DND-41 (cell line): ENCODE measurements around the gene TYMS.
A peak's percentile ranks its signal among the peaks of the same experiment; 100 is the strongest.

Source experiments
- ATAC-seq: fragments of 200-7000 bp; cut with Tn5 transposase; 3 replicates; pipeline ENCODE4 v1.9.1; 2021; ENCODE audit warnings: low read depth; ENCODE audit not compliant: insufficient read depth
- DNase-seq: peaks from one replicate; pipeline ENCODE4 v3.0.0-alpha.2; 2020
- H2AFZ ChIP-seq: 2 replicates; pipeline ENCODE4 v1.6.0; 2012; ENCODE audit warnings: low read depth, low read length
- H3K27ac ChIP-seq: 2 replicates; pipeline ENCODE4 v1.5.1; 2012; ENCODE audit warnings: low read length, inconsistent platforms
- H3K27me3 ChIP-seq: fragments of 200-600 bp; sonication (generic); 2 replicates; pipeline ENCODE4 v1.6.0; 2012; ENCODE audit warnings: low read length, mild to moderate bottlenecking, inconsistent platforms; ENCODE audit not compliant: insufficient read depth, poor library complexity
- H3K36me3 ChIP-seq: 2 replicates; pipeline ENCODE4 v1.5.1; 2012; ENCODE audit warnings: low read length, inconsistent platforms; ENCODE audit not compliant: insufficient read depth
- H3K4me1 ChIP-seq: 2 replicates; pipeline ENCODE4 v1.5.1; 2012; ENCODE audit warnings: mild to moderate bottlenecking, low read length; ENCODE audit not compliant: insufficient read depth
- H3K4me2 ChIP-seq: 2 replicates; pipeline ENCODE4 v1.6.0; 2012; ENCODE audit warnings: mild to moderate bottlenecking, moderate library complexity, low read length, inconsistent platforms; ENCODE audit not compliant: insufficient read depth
- H3K4me3 ChIP-seq, 2 experiments: fragments of 200-600 bp in 1 of 2; shearing (Covaris generic) in 1 of 2; 2 replicates each; pipeline ENCODE4 v1.5.1; 2012 to 2016; ENCODE audit warnings: inconsistent platforms in 2 of 2, low read length in 2 of 2, mild to moderate bottlenecking in 2 of 2, low read depth in 1 of 2, moderate library complexity in 1 of 2
- H3K79me2 ChIP-seq: 2 replicates; pipeline ENCODE4 v1.6.0; 2012; ENCODE audit warnings: low read length, inconsistent platforms; ENCODE audit not compliant: insufficient read depth
- H3K9ac ChIP-seq: 2 replicates; pipeline ENCODE4 v1.6.0; 2012; ENCODE audit warnings: low read depth, mild to moderate bottlenecking, inconsistent platforms, low read length, moderate library complexity
- H3K9me3 ChIP-seq: 2 replicates; pipeline ENCODE4 v1.5.1; 2012; ENCODE audit warnings: low read length, moderate library complexity, mild to moderate bottlenecking, inconsistent platforms; ENCODE audit not compliant: insufficient read depth, severe bottlenecking
- H4K20me1 ChIP-seq: 2 replicates; pipeline ENCODE4 v1.6.0; 2012; ENCODE audit warnings: low read length; ENCODE audit not compliant: insufficient read depth
- EZH2 ChIP-seq: IDR thresholded peaks from 3 replicates; pipeline ENCODE4 v1.6.1; 2012; ENCODE audit warnings: borderline replicate concordance, low read depth, mild to moderate bottlenecking, moderate library complexity, low read length, inconsistent platforms; ENCODE audit not compliant: severe bottlenecking
- TF ChIP-seq, protein P1 (sequence below): IDR thresholded peaks from 2 replicates; pipeline ENCODE4 v1.5.1; 2012; ENCODE audit warnings: borderline replicate concordance, low read length, moderate library complexity, mild to moderate bottlenecking; ENCODE audit not compliant: poor library complexity, severe bottlenecking; ENCODE audit errors: extremely low read depth

Gene TYMS

DNA sequence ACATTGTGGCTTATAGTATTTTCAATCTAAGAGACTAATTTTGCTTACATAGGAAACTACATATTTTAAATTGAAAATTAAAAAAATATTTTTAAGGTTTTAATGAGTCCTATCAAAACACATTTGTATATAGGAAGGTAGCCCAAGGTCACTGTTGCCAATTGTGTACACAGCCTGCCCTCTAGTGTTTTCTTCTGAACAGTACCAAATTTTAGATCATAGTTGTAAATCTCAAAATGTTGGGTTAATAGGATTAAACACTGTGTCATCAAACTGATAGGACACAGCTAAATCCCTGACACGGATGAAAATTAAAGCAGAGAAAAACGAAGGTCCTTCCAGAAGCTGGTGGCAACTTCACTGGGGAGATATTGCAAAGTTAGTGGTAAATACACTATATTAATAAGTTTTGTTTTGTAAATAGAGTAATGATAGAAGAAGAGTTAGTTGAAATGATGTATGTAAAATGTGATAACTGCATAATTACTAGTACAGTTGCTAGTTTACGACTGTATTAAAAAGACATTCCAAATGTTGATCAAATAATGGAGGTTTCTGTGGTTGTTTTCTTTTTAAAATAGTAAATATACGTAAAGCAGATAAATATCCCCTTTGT, 41.0 kb upstream of the TYMS start:
- ATAC-seq, result peak; percentile 70
- no peaks in the 10 kb centered on the region for H3K9me3 ChIP-seq
- no peak for TF ChIP-seq EZH2
- TF ChIP-seq, protein P1, sequence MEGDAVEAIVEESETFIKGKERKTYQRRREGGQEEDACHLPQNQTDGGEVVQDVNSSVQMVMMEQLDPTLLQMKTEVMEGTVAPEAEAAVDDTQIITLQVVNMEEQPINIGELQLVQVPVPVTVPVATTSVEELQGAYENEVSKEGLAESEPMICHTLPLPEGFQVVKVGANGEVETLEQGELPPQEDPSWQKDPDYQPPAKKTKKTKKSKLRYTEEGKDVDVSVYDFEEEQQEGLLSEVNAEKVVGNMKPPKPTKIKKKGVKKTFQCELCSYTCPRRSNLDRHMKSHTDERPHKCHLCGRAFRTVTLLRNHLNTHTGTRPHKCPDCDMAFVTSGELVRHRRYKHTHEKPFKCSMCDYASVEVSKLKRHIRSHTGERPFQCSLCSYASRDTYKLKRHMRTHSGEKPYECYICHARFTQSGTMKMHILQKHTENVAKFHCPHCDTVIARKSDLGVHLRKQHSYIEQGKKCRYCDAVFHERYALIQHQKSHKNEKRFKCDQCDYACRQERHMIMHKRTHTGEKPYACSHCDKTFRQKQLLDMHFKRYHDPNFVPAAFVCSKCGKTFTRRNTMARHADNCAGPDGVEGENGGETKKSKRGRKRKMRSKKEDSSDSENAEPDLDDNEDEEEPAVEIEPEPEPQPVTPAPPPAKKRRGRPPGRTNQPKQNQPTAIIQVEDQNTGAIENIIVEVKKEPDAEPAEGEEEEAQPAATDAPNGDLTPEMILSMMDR, result peak; percentile 65
- DNase-seq, result no peak
- no peaks in the 10 kb centered on the region for H4K20me1 ChIP-seq
- H2AFZ ChIP-seq, result no peak overlapping the region
- peaks cover 4% of the 10 kb centered on the region for H3K27me3 ChIP-seq
- no peaks in the 10 kb centered on the region for H3K79me2 ChIP-seq
- H3K4me2 ChIP-seq, result no peak overlapping the region
- H3K4me3 ChIP-seq, result no peak overlapping the region
- H3K4me1 ChIP-seq, result no peaks in the 10 kb centered on the region
- no peak overlapping the region for H3K27ac ChIP-seq
- H3K9ac ChIP-seq, result no peak overlapping the region
- no peaks in the 10 kb centered on the region for H3K36me3 ChIP-seq

DNA sequence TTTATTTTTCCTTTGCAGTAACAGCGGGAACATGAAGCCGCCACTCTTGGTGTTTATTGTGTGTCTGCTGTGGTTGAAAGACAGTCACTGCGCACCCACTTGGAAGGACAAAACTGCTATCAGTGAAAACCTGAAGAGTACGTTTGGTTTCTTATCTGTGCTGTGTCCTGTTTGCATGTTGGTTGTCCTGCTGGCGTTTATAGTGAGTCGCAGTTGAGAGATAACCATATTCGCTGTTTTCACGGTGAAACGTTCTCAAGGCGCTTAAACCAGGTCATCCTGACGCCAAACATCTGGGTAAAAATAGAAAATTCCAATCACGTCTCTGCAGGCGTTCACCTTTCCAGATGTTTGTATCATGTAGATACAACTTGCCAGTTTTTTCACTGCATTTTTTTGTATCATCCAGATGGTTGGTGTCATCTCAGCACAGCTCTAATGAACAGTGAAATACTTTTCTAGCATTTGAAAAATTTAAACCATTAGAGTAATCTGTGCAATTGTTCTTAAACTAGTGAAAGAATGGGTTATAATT, 39.4 kb upstream of the TYMS start:
- no peak overlapping the region for H3K4me2 ChIP-seq
- H3K79me2 ChIP-seq, result no peaks in the 10 kb centered on the region
- H4K20me1 ChIP-seq, result no peaks in the 10 kb centered on the region
- H3K27me3 ChIP-seq, result peaks cover 8% of the 10 kb centered on the region
- no peaks in the 10 kb centered on the region for H3K9me3 ChIP-seq
- TF ChIP-seq, protein P1, result no peak
- TF ChIP-seq EZH2, result no peak
- H3K9ac ChIP-seq, result no peak overlapping the region
- no peak overlapping the region for H3K4me3 ChIP-seq
- no peak overlapping the region for H3K27ac ChIP-seq
- no peaks in the 10 kb centered on the region for H3K4me1 ChIP-seq
- ATAC-seq, result no peak
- DNase-seq, result no peak
- H2AFZ ChIP-seq, result no peak overlapping the region
- H3K36me3 ChIP-seq, result no peaks in the 10 kb centered on the region

DNA sequence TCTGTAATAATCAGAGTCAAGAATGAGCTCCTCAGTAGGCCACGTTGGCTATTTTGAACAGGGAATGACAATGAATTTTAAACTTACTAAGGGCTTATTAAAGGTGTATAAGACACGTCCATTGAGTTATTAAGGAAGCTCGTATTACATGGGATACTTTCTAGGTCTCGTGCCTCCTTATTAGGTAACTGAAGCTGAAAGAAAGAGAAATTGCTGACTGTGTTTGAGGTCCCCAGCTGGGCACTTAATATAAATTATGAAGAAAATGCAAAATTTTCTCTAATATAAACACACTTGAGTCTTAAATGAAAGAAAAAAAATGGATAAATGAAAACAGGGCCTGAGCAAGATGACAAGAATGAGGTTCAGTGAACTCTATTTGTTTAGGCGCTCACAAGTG, 38.8 kb upstream of the TYMS start:
- Histone ChIP-seq H3K27ac (no peak overlapping the region), H3K4me2 (no peak overlapping the region), H3K4me3 (no peak overlapping the region), H3K4me1 (no peaks in the 10 kb centered on the region), H4K20me1 (no peaks in the 10 kb centered on the region), H3K27me3 (peaks cover 8% of the 10 kb centered on the region), H3K79me2 (no peaks in the 10 kb centered on the region), H2AFZ (no peak overlapping the region), H3K9ac (no peak overlapping the region), H3K36me3 (no peaks in the 10 kb centered on the region), H3K9me3 (no peaks in the 10 kb centered on the region)
- DNase-seq (no peak), ATAC-seq (no peak)
- no peak for TF ChIP-seq EZH2
- TF ChIP-seq, protein P1, result no peak
